Mucosa of descending colon (tissue), 3 donors: Measurements from ENCODE around the gene PLEKHM3. TPM values are rescaled to one million over a fixed set of nuclear protein-coding genes. Genes with fewer than 3 reads are reported as not detected.
A peak's percentile ranks its signal among the peaks of the same experiment; 100 is the strongest.

ENCODE experiments used
- ATAC-seq: fragments of 200-7000 bp; cut with Tn5 transposase; one replicate; pipeline ENCODE4 v1.9.1; 2020; ENCODE audit warnings: mild to moderate bottlenecking, moderate library complexity
- DNase-seq, 3 donors: peaks; one replicate each; pipeline ENCODE4 v3.0.0-alpha.2; 2020
- H3K36me3 ChIP-seq: fragments of 200-600 bp; one replicate; pipeline ENCODE4 v1.8.0; 2021; ENCODE audit warnings: low read depth, mild to moderate bottlenecking
- H3K4me1 ChIP-seq: fragments of 200-600 bp; one replicate; pipeline ENCODE4 v1.8.0; 2021; ENCODE audit warnings: low read depth, mild to moderate bottlenecking
- H3K4me3 ChIP-seq: fragments of 200-600 bp; one replicate; pipeline ENCODE4 v1.8.0; 2021; ENCODE audit warnings: mild to moderate bottlenecking
- H3K9me3 ChIP-seq: fragments of 200-600 bp; one replicate; pipeline ENCODE4 v1.8.0; 2021; ENCODE audit warnings: mild to moderate bottlenecking
- CTCF ChIP-seq: fragments of 200-600 bp; IDR thresholded peaks from one replicate; pipeline ENCODE4 v1.8.0; 2022; ENCODE audit warnings: antibody characterized with exemption, mild to moderate bottlenecking
- intact Hi-C, 2 donors: fragments of 100-400 bp; cut with DNase I in 1 of 2; cut with micrococcal nuclease in 1 of 2; formaldehyde crosslinking; loops; one replicate each; pipeline versions ENCODE4 v1.11.0 to v1.11.1; 2022; cut with DNase I, micrococcal nuclease
- total RNA-seq, 3 donors: library from RNA; stranded (reverse); fragmentation: NEBNext Ultra II Directional in 2 of 3; extraction: Animal tissue kit (Norgen Biotek cat#: 25700) in 2 of 3; gene quantifications; one replicate each; pipeline versions ENCODE4 v1.2.1 to v1.2.4, GENCODE V29; 2021 to 2023
- donor health status: DM: no; HTN: no; CAD: no; lungs with moderate emphysema.
- donor health status: DM: no; HTN: no; CAD: no.
- donor health status: DM: no; HTN: yes; CAD: no.

The PLEKHM3 gene
- total RNA-seq, 3 donors from 2014 or later = 9.7 to 21.1 (median 12.9) TPM

DNA sequence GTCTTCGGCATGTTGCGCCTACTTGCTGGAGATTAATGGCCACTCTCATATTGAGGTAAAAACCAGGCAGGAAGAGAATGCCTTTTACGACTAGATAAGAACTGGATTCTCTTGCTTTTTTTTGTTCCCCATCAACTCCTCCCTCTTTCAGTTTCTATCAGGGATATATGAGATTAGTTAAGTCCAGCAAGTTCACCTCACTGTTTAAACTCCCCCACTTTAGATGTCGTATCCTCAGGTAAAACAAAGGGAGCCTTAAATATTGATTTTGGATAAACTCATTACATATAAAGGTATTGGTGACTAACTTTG lies 98.4 kb downstream of the PLEKHM3 start:
- H3K4me1 ChIP-seq = peaks cover 6% of the 10 kb centered on the region
- H3K36me3 ChIP-seq = no peaks in the 10 kb centered on the region
- TF ChIP-seq CTCF = no peak
- peak; percentile 26 for ATAC-seq
- H3K4me3 ChIP-seq = no peak overlapping the region
- intact Hi-C loops = no loop called here
- no peaks in the 10 kb centered on the region for H3K9me3 ChIP-seq
- DNase-seq = no peak

- no peak overlapping the region for H3K4me3 ChIP-seq
- intact Hi-C loops = no loop called here
- no peaks in the 10 kb centered on the region for H3K9me3 ChIP-seq
- no peak for TF ChIP-seq CTCF
- ATAC-seq = peak; percentile 55
- DNase-seq = peak in 1 of 3 donors; percentile 18
- H3K4me1 ChIP-seq = peaks cover under 1% of the 10 kb centered on the region
- H3K36me3 ChIP-seq = no peaks in the 10 kb centered on the region
These were observed 99.0 kb downstream of the PLEKHM3 start for GRCh38 chr2:207926133-207926988.

GRCh38 chr2:207925601-207926000 lies 99.7 kb downstream of the PLEKHM3 start:
- Histone ChIP-seq H3K4me1 (no peaks in the 10 kb centered on the region), H3K36me3 (no peaks in the 10 kb centered on the region), H3K9me3 (no peaks in the 10 kb centered on the region), H3K4me3 (no peak overlapping the region)
- intact Hi-C loops = no loop called here
- no peak for TF ChIP-seq CTCF
- DNase-seq = no peak
- ATAC-seq = no peak

DNA sequence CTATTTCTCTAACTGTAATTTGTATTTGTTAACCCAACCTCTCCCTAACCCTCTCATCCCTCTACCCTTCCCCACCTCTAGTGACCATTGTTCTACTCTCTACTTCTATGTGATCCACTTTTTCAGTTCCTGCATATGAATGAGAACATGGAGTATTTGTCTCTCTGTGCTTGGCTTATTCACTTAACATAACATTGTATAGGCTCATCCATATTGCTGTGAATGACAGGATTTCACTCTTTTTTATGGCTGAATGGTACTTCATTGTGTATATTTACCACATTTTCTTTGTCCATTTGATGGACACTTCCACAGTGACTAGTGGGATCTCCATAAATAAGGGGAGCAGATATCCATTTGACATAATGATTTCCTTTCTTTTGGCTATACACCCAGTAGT lies 103.7 kb downstream of the PLEKHM3 start:
- no peak for ATAC-seq
- Histone ChIP-seq H3K4me1 (no peaks in the 10 kb centered on the region), H3K9me3 (no peaks in the 10 kb centered on the region), H3K4me3 (no peak overlapping the region), H3K36me3 (no peaks in the 10 kb centered on the region)
- no peak for DNase-seq
- no peak for TF ChIP-seq CTCF
- intact Hi-C loops = no loop called here

DNA sequence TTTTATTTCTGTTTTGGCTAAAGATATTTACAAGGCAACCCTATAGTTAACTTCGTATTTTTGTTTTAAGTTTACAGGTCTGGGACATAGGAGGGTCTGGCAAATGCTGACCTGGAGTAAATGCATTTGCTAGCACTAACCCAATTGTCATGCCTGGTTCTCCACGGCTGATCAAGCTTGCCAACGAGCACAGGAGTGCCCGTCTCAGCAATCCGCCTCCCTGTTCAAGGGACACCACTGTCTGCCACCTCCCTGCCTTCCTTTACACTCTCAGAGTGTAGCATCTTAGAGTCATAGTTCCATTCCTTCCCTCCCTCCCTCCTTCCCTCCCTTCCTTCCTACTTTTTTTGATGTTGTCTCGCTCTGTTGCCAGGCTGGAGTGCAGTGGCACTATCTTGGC lies 104.6 kb downstream of the PLEKHM3 start:
- no peaks in the 10 kb centered on the region for H3K36me3 ChIP-seq
- H3K4me3 ChIP-seq = no peak overlapping the region
- intact Hi-C loops = no loop called here
- H3K4me1 ChIP-seq = no peaks in the 10 kb centered on the region
- no peaks in the 10 kb centered on the region for H3K9me3 ChIP-seq
- ATAC-seq (no peak), DNase-seq (no peak)
- TF ChIP-seq CTCF = no peak

GRCh38 chr2:207920321-207920720 lies 105.0 kb downstream of the PLEKHM3 start:
- DNase-seq = no peak
- ATAC-seq = no peak

More at GRCh38 chr2:207920321-207920720, 105.0 kb downstream of the PLEKHM3 start:
- no peaks in the 10 kb centered on the region for H3K9me3 ChIP-seq
- no peak overlapping the region for H3K4me3 ChIP-seq
- TF ChIP-seq CTCF = no peak
- no peaks in the 10 kb centered on the region for H3K36me3 ChIP-seq
- intact Hi-C loops = no loop called here
- H3K4me1 ChIP-seq = no peaks in the 10 kb centered on the region
